H1 (cell line): ENCODE measurements around the gene SLC2A10. TPM values are rescaled to one million over a fixed set of nuclear protein-coding genes. Genes with fewer than 3 reads are reported as not detected.

ENCODE experiments used
- CTCF ChIA-PET: fragments of 300-600 bp; sonication (Branson Sonifier 250); formaldehyde crosslinking; loops from one replicate; lab custom pipeline; 2021; ENCODE audit not compliant: partially characterized antibody; lab: Charles Lee
- POLR2A ChIA-PET: fragments of 300-600 bp; sonication (Branson Sonifier 250); formaldehyde crosslinking; loops from one replicate; lab custom pipeline; 2021; ENCODE audit warnings: inconsistent platforms; ENCODE audit not compliant: partially characterized antibody; lab: Charles Lee
- DNase-seq, 2 experiments: peaks; one replicate each; pipeline versions ENCODE4 v3.0.0 to v3.0.0-alpha.2; 2010 to 2022; ENCODE audit warnings: low spot score in 2 of 2, low read depth in 1 of 2, mixed read lengths in 1 of 2
- FAIRE-seq: peaks from 2 replicates; lab custom pipeline; 2011; peaks lifted over from hg19 to GRCh38; lab: Jason Lieb, UNC
- H2AFZ ChIP-seq: 2 replicates; pipeline ENCODE4 v1.8.1; 2012; ENCODE audit warnings: low read length, inconsistent platforms
- H2AK5ac ChIP-seq: 2 replicates; pipeline ENCODE4 v1.6.1; 2013; ENCODE audit warnings: low read depth, low read length
- H2BK120ac ChIP-seq: replicated peaks from 2 replicates; pipeline ENCODE3; 2013; ENCODE audit warnings: low read depth, low read length, inconsistent platforms
- H2BK12ac ChIP-seq: 2 replicates; pipeline ENCODE4 v1.6.1; 2013; ENCODE audit warnings: low read depth, low read length
- H2BK15ac ChIP-seq: 2 replicates; pipeline ENCODE4 v1.6.1; 2013; ENCODE audit warnings: low read length
- H2BK20ac ChIP-seq: 2 replicates; pipeline ENCODE4 v1.6.1; 2013; ENCODE audit warnings: low read length
- H2BK5ac ChIP-seq: 2 replicates; pipeline ENCODE4 v1.6.1; 2013; ENCODE audit warnings: low read depth, low read length
- H3K14ac ChIP-seq: 2 replicates; pipeline ENCODE4 v1.6.1; 2013; ENCODE audit warnings: inconsistent platforms; ENCODE audit not compliant: insufficient read length
- H3K18ac ChIP-seq: 2 replicates; pipeline ENCODE4 v1.6.1; 2013; ENCODE audit warnings: low read length; ENCODE audit errors: extremely low read depth
- H3K23ac ChIP-seq: 2 replicates; pipeline ENCODE4 v1.6.1; 2013; ENCODE audit warnings: inconsistent platforms; ENCODE audit not compliant: insufficient read length
- H3K23me2 ChIP-seq: 2 replicates; pipeline ENCODE4 v1.6.1; 2013; ENCODE audit warnings: low read depth, low read length
- H3K27ac ChIP-seq: 2 replicates; pipeline ENCODE4 v1.6.1; 2011; ENCODE audit warnings: low read depth, low read length, inconsistent platforms
- H3K27me3 ChIP-seq, 4 experiments: replicated peaks in 1 of 4; 1 replicate in 1 of 4; 2 replicates in 3 of 4; pipeline versions ENCODE4 v1.6.1 to v1.8.1; 2011 to 2013; ENCODE audit warnings: low read length in 3 of 4, mild to moderate bottlenecking in 3 of 4, inconsistent platforms in 2 of 4, mixed read lengths in 2 of 4, moderate library complexity in 1 of 4; ENCODE audit not compliant: control insufficient read depth in 3 of 4, insufficient read depth in 3 of 4; ENCODE audit errors: extremely low read depth in 1 of 4
- H3K36me3 ChIP-seq, 4 experiments: 2 replicates each; pipeline versions ENCODE4 v1.6.1 to v1.8.1; 2011 to 2013; ENCODE audit warnings: mild to moderate bottlenecking in 4 of 4, low read length in 3 of 4, moderate library complexity in 2 of 4, control low read depth in 1 of 4, inconsistent platforms in 1 of 4; ENCODE audit not compliant: insufficient read depth in 4 of 4, control insufficient read depth in 2 of 4
- H3K4ac ChIP-seq: replicated peaks from 2 replicates; pipeline ENCODE3; 2013; ENCODE audit warnings: low read length, low read depth, mixed read lengths, inconsistent platforms; ENCODE audit not compliant: insufficient read length
- H3K4me1 ChIP-seq, 4 experiments: replicated peaks in 1 of 4; 1 replicate in 1 of 4; 2 replicates in 3 of 4; pipeline versions ENCODE4 v1.6.1 to v1.8.1; 2011 to 2013; ENCODE audit warnings: low read length in 3 of 4, inconsistent platforms in 2 of 4, mixed read lengths in 1 of 4; ENCODE audit not compliant: insufficient read depth in 4 of 4, control insufficient read depth in 3 of 4
- H3K4me2 ChIP-seq, 2 experiments: 2 replicates each; pipeline versions ENCODE4 v1.6.1 to v1.8.1; 2011 to 2013; ENCODE audit warnings: low read depth in 2 of 2, low read length in 2 of 2, control low read depth in 1 of 2, inconsistent platforms in 1 of 2, mild to moderate bottlenecking in 1 of 2; ENCODE audit not compliant: insufficient read depth in 1 of 2
- H3K4me3 ChIP-seq, 4 experiments: fragments of 200-600, 300-600 bp in 1 of 4; sonication (generic), shearing (Covaris generic), sonication (Bioruptor Twin) in 1 of 4; 2 replicates each; pipeline versions ENCODE4 v1.5.1 to v1.8.1; 2011 to 2016; ENCODE audit warnings: low read length in 4 of 4, low read depth in 3 of 4, control low read depth in 2 of 4, inconsistent platforms in 2 of 4, mild to moderate bottlenecking in 2 of 4, mixed read lengths in 1 of 4, moderate library complexity in 1 of 4; ENCODE audit not compliant: insufficient read depth in 2 of 4; ENCODE audit errors: extremely low read depth in 1 of 4
- H3K56ac ChIP-seq: replicated peaks from 2 replicates; pipeline ENCODE3; 2013; ENCODE audit warnings: low read depth, mild to moderate bottlenecking, mixed read lengths, low read length, inconsistent platforms; ENCODE audit not compliant: insufficient read length
- H3K79me1 ChIP-seq: 2 replicates; pipeline ENCODE4 v1.6.1; 2013; ENCODE audit warnings: low read depth, low read length, control low read depth
- H3K79me2 ChIP-seq, 2 experiments: 2 replicates each; pipeline versions ENCODE4 v1.6.1 to v1.8.1; 2012 to 2013; ENCODE audit warnings: low read length in 2 of 2, mild to moderate bottlenecking in 2 of 2, inconsistent platforms in 1 of 2; ENCODE audit not compliant: insufficient read depth in 2 of 2, control insufficient read depth in 1 of 2
- H3K9ac ChIP-seq, 4 experiments: replicated peaks in 1 of 4; 1 replicate in 1 of 4; 2 replicates in 3 of 4; pipeline versions ENCODE4 v1.6.1 to v1.8.1; 2011 to 2013; ENCODE audit warnings: low read depth in 3 of 4, low read length in 3 of 4, control low read depth in 2 of 4, mild to moderate bottlenecking in 2 of 4, moderate library complexity in 2 of 4, inconsistent platforms in 1 of 4; ENCODE audit errors: extremely low read depth in 1 of 4
- H3K9me3 ChIP-seq, 2 experiments: 2 replicates each; pipeline versions ENCODE4 v1.6.1 to v1.8.1; 2012 to 2013; ENCODE audit warnings: mild to moderate bottlenecking in 2 of 2, moderate library complexity in 2 of 2, control low read depth in 1 of 2, inconsistent platforms in 1 of 2, low read depth in 1 of 2, low read length in 1 of 2, mixed read lengths in 1 of 2; ENCODE audit not compliant: insufficient read depth in 2 of 2
- H4K20me1 ChIP-seq, 2 experiments: replicated peaks in 1 of 2; 2 replicates each; pipeline versions ENCODE3 to v1.8.1; 2011 to 2013; ENCODE audit warnings: inconsistent platforms in 2 of 2, low read length in 2 of 2, mild to moderate bottlenecking in 1 of 2; ENCODE audit not compliant: insufficient read depth in 2 of 2, control insufficient read depth in 1 of 2
- H4K5ac ChIP-seq: 2 replicates; pipeline ENCODE4 v1.6.1; 2013; ENCODE audit warnings: low read length, low read depth, mixed read lengths, inconsistent platforms; ENCODE audit not compliant: insufficient read length
- H4K8ac ChIP-seq: 2 replicates; pipeline ENCODE4 v1.8.0; 2013; ENCODE audit warnings: mild to moderate bottlenecking, moderate library complexity, low read length, inconsistent platforms; ENCODE audit not compliant: insufficient read depth; ENCODE audit errors: extremely low read depth
- H4K91ac ChIP-seq: replicated peaks from 2 replicates; pipeline ENCODE3; 2013; ENCODE audit warnings: low read length, mixed read lengths, inconsistent platforms; ENCODE audit not compliant: insufficient read length
- ATF3 ChIP-seq: IDR thresholded peaks from 2 replicates; pipeline ENCODE4 v1.6.1; 2011; ENCODE audit warnings: low read depth, mild to moderate bottlenecking, low read length; ENCODE audit not compliant: insufficient read depth
- CEBPB ChIP-seq: IDR thresholded peaks from 2 replicates; pipeline ENCODE4 v1.6.1; 2012; ENCODE audit warnings: low read depth, low read length
- E2F6 ChIP-seq: IDR thresholded peaks from 2 replicates; pipeline ENCODE4 v1.6.1; 2012; ENCODE audit warnings: inconsistent platforms
- EZH2 ChIP-seq: fragments of 200-600 bp; sonication (generic); IDR thresholded peaks from 2 replicates; pipeline ENCODE4 v1.7.1; 2012; ENCODE audit warnings: low read depth, mild to moderate bottlenecking, moderate library complexity, low read length, inconsistent platforms; ENCODE audit not compliant: severe bottlenecking
- FOSL1 ChIP-seq: IDR thresholded peaks from 2 replicates; pipeline ENCODE4 v1.6.1; 2011; ENCODE audit warnings: mild to moderate bottlenecking, low read depth, low read length, moderate library complexity; ENCODE audit not compliant: insufficient read depth
- KDM1A ChIP-seq: fragments of 200-600, 300-600 bp; sonication (generic); IDR thresholded peaks from 2 replicates; pipeline ENCODE4 v1.7.1; 2016; ENCODE audit warnings: mild to moderate bottlenecking, low read length, borderline replicate concordance
- PHF8 ChIP-seq: fragments of 200-600 bp; sonication (generic); conservative IDR thresholded peaks from 2 replicates; pipeline ENCODE4 v1.7.1; 2012; ENCODE audit warnings: low read depth, mild to moderate bottlenecking, inconsistent platforms, low read length, moderate library complexity
- RXRA ChIP-seq: IDR thresholded peaks from 2 replicates; pipeline ENCODE4 v1.6.1; 2011; ENCODE audit warnings: low read depth, mild to moderate bottlenecking, low read length, moderate library complexity; ENCODE audit not compliant: insufficient read depth
- SAP30 ChIP-seq: fragments of 300-600 bp; sonication (generic); IDR thresholded peaks from 2 replicates; pipeline ENCODE4 v1.7.1; 2012; ENCODE audit warnings: low read length, moderate library complexity, mild to moderate bottlenecking, inconsistent platforms; ENCODE audit not compliant: insufficient read depth, insufficient replicate concordance
- TCF12 ChIP-seq: IDR thresholded peaks from 2 replicates; pipeline ENCODE4 v1.6.1; 2011; ENCODE audit warnings: low read depth, mild to moderate bottlenecking, low read length
- WGBS, 2 experiments: shearing (Covaris generic) in 1 of 2; methylation state at CpG; one replicate each; pipeline versions ENCODE4 v1.1.6 to v1.1.7; 2013 to 2015; ENCODE audit warnings: low lambda C conversion rate in 2 of 2, mixed read lengths in 2 of 2, inconsistent platforms in 1 of 2, low coverage in 1 of 2, missing lambda C conversion rate in 1 of 2; ENCODE audit not compliant: insufficient replicate concordance in 2 of 2, insufficient coverage in 1 of 2, insufficient read length in 1 of 2; ENCODE audit errors: extremely low coverage in 1 of 2, missing lambda C conversion rate in 1 of 2; 5-methylcytosine and 5-hydroxymethylcytosine counted together
- polyA plus RNA-seq, 7 experiments: library from polyadenylated mRNA; depleted of rRNA in 3 of 7; stranded (reverse) in 5 of 7; unstranded in 2 of 7; fragments of >200 nt in 5 of 7; fragments of 200-250 nt in 2 of 7; gene quantifications; 1 replicate in 5 of 7; 2 replicates in 1 of 7; 4 replicates in 1 of 7; pipeline versions ENCODE4 v1.2.1 to v1.2.3, GENCODE V29; 2011 to 2013; ENCODE audit warnings: missing spikeins in 2 of 7, mixed read lengths in 2 of 7
- total RNA-seq: library from RNA; stranded (reverse); fragmentation: NEBNext Ultra II Directional; extraction: Animal tissue kit (Norgen Biotek cat#: 25700); gene quantifications from 2 replicates; pipeline ENCODE4 v1.2.1, GENCODE V29; 2021

SLC2A10 gene
- total and polyA plus RNA-seq, 2 of the 8 experiments (the other 6 are each of a cell fraction or from before 2014, with no cell fraction given): 9.0 to 9.7 TPM

GRCh38 chr20:46704714-46705377 is 4.6 kb upstream of the SLC2A10 start:
- H3K9ac ChIP-seq: no peak overlapping the region
- no peaks in the 10 kb centered on the region for H3K36me3 ChIP-seq
- H3K79me2 ChIP-seq: no peaks in the 10 kb centered on the region
- ChIA-PET POLR2A (interaction anchor here (0.9 to 4.7 kb wide), 5 partner anchors 10 to 22 kb away, joined by 3 to 22 read pairs (median 4); partner anchors contain the start of gene TP53RK), CTCF (interaction anchor here (1.3 to 1.8 kb wide), 3 partner anchors 8 to 142 kb away, joined by 4 to 8 read pairs (median 4); no protein-coding TSS in a partner anchor)
- H3K4me3 ChIP-seq: peak overlapping the region in 1 of 4 experiments; percentile 3; a peak in 1 of 8 replicates
- H2AK5ac ChIP-seq: no peak overlapping the region; the same call in 1 of the 2 replicates
- no peaks in the 10 kb centered on the region for H3K79me1 ChIP-seq
- H3K56ac ChIP-seq: no peak overlapping the region
- no peak overlapping the region for H2BK15ac ChIP-seq
- peaks cover 0 to 12% of the 10 kb centered on the region in 2 experiments; a peak in 2 of 4 replicates for H3K9me3 ChIP-seq
- H3K4me1 ChIP-seq: peaks cover 2 to 18% (median 16%) of the 10 kb centered on the region in 4 experiments
- no peak overlapping the region for H3K23ac ChIP-seq
- FAIRE-seq (no peak), DNase-seq (no peak)
- no peak overlapping the region for H2BK5ac ChIP-seq
- peaks cover 4% of the 10 kb centered on the region; the same call in 1 of the 2 replicates for H3K23me2 ChIP-seq
- no peaks in the 10 kb centered on the region for H3K27me3 ChIP-seq
- no peak overlapping the region; the same call in 1 of the 2 replicates for H3K27ac ChIP-seq
- H2BK120ac ChIP-seq: no peak overlapping the region
- no peak overlapping the region; the same call in 1 of the 2 replicates for H4K8ac ChIP-seq
- H2BK12ac ChIP-seq: peak overlapping the region; percentile 29; the same call in 1 of the 2 replicates
- H3K4me2 ChIP-seq: peak overlapping the region; percentile 16 to 52; a peak in 2 of 4 replicates
- H3K4ac ChIP-seq: no peak overlapping the region
- peak overlapping the region; percentile 22 for H4K91ac ChIP-seq
- no peak overlapping the region for H3K14ac ChIP-seq
- peak overlapping the region; percentile 19; the same call in 1 of the 2 replicates for H2AFZ ChIP-seq
- 0 out of 2 replicates have a peak overlapping the region, but pooled peaks have one; percentile 9 for H2BK20ac ChIP-seq
- no peak overlapping the region for H3K18ac ChIP-seq
- H4K5ac ChIP-seq: no peak overlapping the region
- 60% methylated on average over 7 of the region's 7 CpGs; no CpG with 5 or more reads in 1 of the 2 experiments for WGBS, 2 experiments
- H4K20me1 ChIP-seq: no peaks in the 10 kb centered on the region
- TF ChIP-seq PHF8 (no peak), E2F6 (no peak), TCF12 (no peak), CEBPB (peak; percentile 50; the same call in 1 of the 2 replicates), ATF3 (no peak), KDM1A (peak; percentile 84; the same call in 1 of the 2 replicates), FOSL1 (no peak), SAP30 (no peak), RXRA (no peak), EZH2 (no peak)
